ENCODE data around the gene USP6NL.
"Not testable (repeated sequence)": the region's sequence is repeated elsewhere in the genome, so short reads cannot be mapped to it uniquely, and the experiment has no call there.

The USP6NL gene

GRCh38 chr10:11611248-11612020 is at the start of gene USP6NL:
USP6NL (minus strand) TSS chr10:11611650; CDS start chr10:11597634, 14,016 bp downstream.
- peak; percentile 59 for DNase-seq (ENCODE audit: low spot score)

GRCh38 chr10:11658801-11659368 is 47.4 kb upstream of the USP6NL start:
- DNase-seq (ENCODE audit: low spot score) = no peak

- DNase-seq (ENCODE audit: low spot score) = no peak
These were observed 44.4 kb upstream of the USP6NL start for GRCh38 chr10:11655836-11656235.

GRCh38 chr10:11654659-11655058 is 43.2 kb upstream of the USP6NL start:
- no peak for DNase-seq (ENCODE audit: low spot score)

GRCh38 chr10:11653758-11654471 is 42.5 kb upstream of the USP6NL start:
- no peak for DNase-seq (ENCODE audit: low spot score)

- DNase-seq (ENCODE audit: low spot score) = no peak
These were observed 36.2 kb upstream of the USP6NL start for GRCh38 chr10:11647676-11648075.

- DNase-seq (ENCODE audit: low spot score) = no peak
These were observed 35.0 kb upstream of the USP6NL start for GRCh38 chr10:11646450-11646849.

GRCh38 chr10:11643039-11643438 is 31.6 kb upstream of the USP6NL start:
- DNase-seq (ENCODE audit: low spot score) = no peak

GRCh38 chr10:11642566-11642965 is 31.1 kb upstream of the USP6NL start:
- no peak for DNase-seq (ENCODE audit: low spot score)

GRCh38 chr10:11639849-11640764 is 28.7 kb upstream of the USP6NL start:
- no peak for DNase-seq (ENCODE audit: low spot score)

GRCh38 chr10:11639362-11639761 is 27.9 kb upstream of the USP6NL start:
- DNase-seq (ENCODE audit: low spot score) = no peak

GRCh38 chr10:11638055-11638698 is 26.7 kb upstream of the USP6NL start:
- DNase-seq (ENCODE audit: low spot score) = no peak

GRCh38 chr10:11636697-11637303 is 25.4 kb upstream of the USP6NL start:
- DNase-seq (ENCODE audit: low spot score) = no peak

GRCh38 chr10:11631890-11632587 is 20.6 kb upstream of the USP6NL start:
- DNase-seq (ENCODE audit: low spot score) = no peak

GRCh38 chr10:11631291-11631690 is 19.8 kb upstream of the USP6NL start:
- DNase-seq (ENCODE audit: low spot score) = no peak

- DNase-seq (ENCODE audit: low spot score) = no peak
These were observed 18.3 kb upstream of the USP6NL start for GRCh38 chr10:11629731-11630130.

GRCh38 chr10:11627941-11628340 is 16.5 kb upstream of the USP6NL start:
- DNase-seq (ENCODE audit: low spot score) = not testable (repeated sequence)

- no peak for DNase-seq (ENCODE audit: low spot score)
These were observed 14.6 kb upstream of the USP6NL start for GRCh38 chr10:11626071-11626470.

GRCh38 chr10:11625019-11625735 is 13.7 kb upstream of the USP6NL start:
- DNase-seq (ENCODE audit: low spot score) = no peak

GRCh38 chr10:11617233-11617632 is 5.8 kb upstream of the USP6NL start:
- DNase-seq (ENCODE audit: low spot score) = no peak
